ENCODE data around the gene PAM.

DNA sequence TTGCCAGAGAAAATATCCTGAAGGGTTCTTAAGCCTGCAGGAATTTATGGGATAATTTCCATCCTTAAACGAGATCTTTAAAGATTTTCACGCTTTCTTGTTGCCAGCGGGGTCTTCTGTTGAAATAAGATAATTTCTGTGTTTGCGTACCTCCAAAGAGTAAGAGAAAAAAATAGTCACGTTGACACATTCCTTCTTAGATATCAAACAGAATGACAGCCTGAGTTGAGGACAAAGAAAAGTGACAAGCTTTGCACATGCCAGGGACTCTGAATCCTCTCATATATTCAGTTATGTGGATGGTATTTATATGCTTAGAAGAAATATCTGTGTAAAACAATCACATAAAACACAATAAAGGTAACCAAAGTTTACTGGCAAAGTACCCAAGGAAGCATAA lies 21.6 kb upstream of the PAM start:
- TF ChIP-seq POLR2A (IDR thresholded peaks at IDR 0.05) = no peak
- TF ChIP-seq, protein P1, sequence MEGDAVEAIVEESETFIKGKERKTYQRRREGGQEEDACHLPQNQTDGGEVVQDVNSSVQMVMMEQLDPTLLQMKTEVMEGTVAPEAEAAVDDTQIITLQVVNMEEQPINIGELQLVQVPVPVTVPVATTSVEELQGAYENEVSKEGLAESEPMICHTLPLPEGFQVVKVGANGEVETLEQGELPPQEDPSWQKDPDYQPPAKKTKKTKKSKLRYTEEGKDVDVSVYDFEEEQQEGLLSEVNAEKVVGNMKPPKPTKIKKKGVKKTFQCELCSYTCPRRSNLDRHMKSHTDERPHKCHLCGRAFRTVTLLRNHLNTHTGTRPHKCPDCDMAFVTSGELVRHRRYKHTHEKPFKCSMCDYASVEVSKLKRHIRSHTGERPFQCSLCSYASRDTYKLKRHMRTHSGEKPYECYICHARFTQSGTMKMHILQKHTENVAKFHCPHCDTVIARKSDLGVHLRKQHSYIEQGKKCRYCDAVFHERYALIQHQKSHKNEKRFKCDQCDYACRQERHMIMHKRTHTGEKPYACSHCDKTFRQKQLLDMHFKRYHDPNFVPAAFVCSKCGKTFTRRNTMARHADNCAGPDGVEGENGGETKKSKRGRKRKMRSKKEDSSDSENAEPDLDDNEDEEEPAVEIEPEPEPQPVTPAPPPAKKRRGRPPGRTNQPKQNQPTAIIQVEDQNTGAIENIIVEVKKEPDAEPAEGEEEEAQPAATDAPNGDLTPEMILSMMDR (IDR thresholded peaks at IDR 0.05 in 4 of 5, conservative IDR thresholded peaks at IDR 0.05 in 1 of 5) = no peak
